Duodenal mucosa (tissue), 2 donors: ENCODE results near the gene PSME2.

Experiments
- H3K27ac ChIP-seq: one replicate; pipeline ENCODE4 v1.7.0; 2013; ENCODE audit warnings: low read depth, low read length
- H3K27me3 ChIP-seq, 2 donors: one replicate each; pipeline ENCODE4 v1.7.0; 2013; ENCODE audit warnings: low read length in 2 of 2, control low read depth in 1 of 2; ENCODE audit not compliant: insufficient read depth in 2 of 2, control insufficient read depth in 1 of 2
- H3K36me3 ChIP-seq, 2 donors: one replicate each; pipeline ENCODE4 v1.7.0; 2013; ENCODE audit warnings: low read length in 2 of 2, control low read depth in 1 of 2; ENCODE audit not compliant: insufficient read depth in 2 of 2, control insufficient read depth in 1 of 2
- H3K4me1 ChIP-seq, 2 donors: one replicate each; pipeline ENCODE4 v1.7.0; 2013; ENCODE audit warnings: low read length in 2 of 2, control low read depth in 1 of 2; ENCODE audit not compliant: insufficient read depth in 2 of 2, control insufficient read depth in 1 of 2
- H3K4me3 ChIP-seq, 2 donors: one replicate each; pipeline ENCODE4 v1.7.0; 2013; ENCODE audit warnings: low read length in 2 of 2, low read depth in 1 of 2
- H3K9ac ChIP-seq, 2 donors: one replicate each; pipeline ENCODE4 v1.7.0; 2013; ENCODE audit warnings: low read length in 2 of 2, low read depth in 1 of 2
- H3K9me3 ChIP-seq, 2 donors: one replicate each; pipeline ENCODE4 v1.7.0; 2013; ENCODE audit warnings: low read length in 2 of 2, control low read depth in 1 of 2; ENCODE audit not compliant: control insufficient read depth in 1 of 2

Gene PSME2

DNA sequence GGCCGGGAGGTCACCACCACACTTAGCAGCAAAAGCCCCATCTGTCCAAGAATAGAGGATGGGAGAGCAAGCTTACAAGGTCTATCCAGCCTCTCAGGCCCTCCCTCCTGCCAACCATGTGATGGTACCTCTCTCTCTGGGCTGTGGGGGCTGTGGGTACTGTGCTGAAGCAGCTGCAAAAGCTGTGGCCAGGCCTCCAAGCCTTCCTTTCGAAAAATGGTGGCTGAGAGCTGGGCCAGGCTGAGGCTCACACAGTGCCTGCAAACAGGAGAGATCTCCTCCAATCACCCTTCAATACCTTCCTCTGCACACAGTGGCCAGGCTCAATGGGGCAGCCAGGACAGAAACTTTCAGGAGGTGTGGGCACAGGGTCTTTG is 41.1 kb upstream of the PSME2 start:
- peaks cover 35 to 66% of the 10 kb centered on the region in 2 donors for H3K36me3 ChIP-seq
- H3K9ac ChIP-seq = peak overlapping the region; percentile 10 to 44

DNA sequence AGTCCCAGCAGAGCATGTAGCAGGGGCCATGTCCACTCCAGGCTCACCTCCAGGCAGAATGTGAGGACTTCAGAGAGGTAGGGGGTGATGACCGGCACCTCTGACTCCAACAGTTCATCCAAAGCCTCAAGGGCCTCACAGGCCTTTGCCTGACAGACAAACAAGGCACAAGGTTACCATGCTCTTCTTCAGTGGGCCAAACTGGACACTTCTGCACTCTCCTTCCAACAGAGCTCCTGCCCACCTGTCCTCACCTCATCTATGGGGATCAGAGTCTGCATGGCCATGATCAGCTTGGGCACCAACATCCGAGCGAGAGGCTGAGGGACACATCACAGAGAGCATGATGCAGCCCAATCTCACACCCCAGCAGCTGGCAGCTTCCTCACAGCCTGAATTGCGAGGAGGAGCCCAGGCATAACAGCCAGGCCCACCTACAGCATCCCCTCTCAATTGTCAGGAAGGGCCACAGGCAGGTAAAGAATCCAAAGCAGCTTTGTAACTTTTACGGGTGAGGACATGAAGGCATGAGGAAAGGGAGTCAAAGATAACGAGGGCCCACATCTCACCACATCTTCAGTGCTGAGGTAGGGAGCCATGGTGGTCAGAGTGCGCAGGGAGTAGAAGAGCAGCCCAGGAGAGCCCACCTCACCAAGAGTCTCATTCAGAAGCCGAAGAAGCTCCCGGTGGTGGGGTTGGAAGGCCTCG is 40.6 kb upstream of the PSME2 start:
- peaks cover 35 to 66% of the 10 kb centered on the region in 2 donors for H3K36me3 ChIP-seq
- no peaks in the 10 kb centered on the region for H3K27me3 ChIP-seq
- H3K9me3 ChIP-seq = no peaks in the 10 kb centered on the region
- H3K4me3 ChIP-seq = no peak overlapping the region
- H3K27ac ChIP-seq = no peak overlapping the region
- no peak overlapping the region for H3K9ac ChIP-seq
- peaks cover 14 to 17% of the 10 kb centered on the region in 2 donors for H3K4me1 ChIP-seq

More for the DNA sequence above, 41.1 kb upstream of the PSME2 start:
- Histone ChIP-seq H3K27ac (no peak overlapping the region), H3K4me1 (peaks cover 14 to 17% of the 10 kb centered on the region in 2 donors), H3K4me3 (peak overlapping the region; percentile 79 to 85), H3K27me3 (no peaks in the 10 kb centered on the region), H3K9me3 (no peaks in the 10 kb centered on the region)

DNA sequence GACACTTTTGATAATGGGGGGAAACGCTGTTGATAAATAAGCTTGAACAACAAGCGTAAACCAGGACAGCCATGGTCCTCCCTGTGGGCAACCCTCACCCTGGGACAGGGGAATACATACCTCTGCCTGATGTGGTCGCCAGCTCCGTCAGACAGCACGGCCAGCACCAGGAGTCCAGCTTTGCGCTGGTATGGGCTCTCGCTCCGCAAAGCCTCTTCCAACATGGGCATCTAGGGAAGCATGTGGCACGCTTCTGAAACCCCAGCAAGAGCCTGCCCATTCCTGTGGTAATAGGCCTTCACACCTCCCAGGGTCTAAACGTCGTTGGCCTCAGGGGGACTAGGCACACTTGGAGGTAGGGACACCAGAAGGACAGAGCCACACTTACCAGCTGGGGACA is 39.3 kb upstream of the PSME2 start:
- no peaks in the 10 kb centered on the region for H3K27me3 ChIP-seq
- peaks cover 41 to 70% of the 10 kb centered on the region in 2 donors for H3K36me3 ChIP-seq
- H3K4me1 ChIP-seq = peaks cover 14 to 17% of the 10 kb centered on the region in 2 donors

DNA sequence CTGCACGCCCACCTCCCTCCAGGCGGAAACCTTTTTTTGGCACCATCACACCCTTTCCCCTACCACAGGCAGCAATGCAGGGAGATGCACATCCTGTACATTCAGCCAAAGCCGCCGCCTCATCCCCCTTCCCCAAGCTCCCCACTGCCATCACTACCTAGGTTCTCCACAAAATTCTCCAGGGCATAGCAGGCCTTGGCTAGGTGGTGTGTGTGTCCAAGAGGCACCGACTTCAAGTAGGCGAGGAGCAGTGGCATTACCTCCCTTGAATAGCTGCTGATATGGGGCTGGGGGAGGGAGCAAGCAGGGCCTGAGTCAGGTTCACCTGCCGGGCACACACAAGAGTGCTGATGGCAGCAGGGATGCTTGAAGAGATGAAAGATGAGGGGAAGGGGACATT is 38.6 kb upstream of the PSME2 start:
- no peaks in the 10 kb centered on the region for H3K27me3 ChIP-seq
- H3K36me3 ChIP-seq = peaks cover 43 to 71% of the 10 kb centered on the region in 2 donors
- H3K27ac ChIP-seq = no peak overlapping the region
- H3K4me3 ChIP-seq = no peak overlapping the region
- H3K4me1 ChIP-seq = peaks cover 14 to 17% of the 10 kb centered on the region in 2 donors
- no peak overlapping the region for H3K9ac ChIP-seq
- no peaks in the 10 kb centered on the region for H3K9me3 ChIP-seq

More for the DNA sequence above, 39.3 kb upstream of the PSME2 start:
- Histone ChIP-seq H3K27ac (no peak overlapping the region), H3K9me3 (no peaks in the 10 kb centered on the region), H3K9ac (no peak overlapping the region), H3K4me3 (no peak overlapping the region)

DNA sequence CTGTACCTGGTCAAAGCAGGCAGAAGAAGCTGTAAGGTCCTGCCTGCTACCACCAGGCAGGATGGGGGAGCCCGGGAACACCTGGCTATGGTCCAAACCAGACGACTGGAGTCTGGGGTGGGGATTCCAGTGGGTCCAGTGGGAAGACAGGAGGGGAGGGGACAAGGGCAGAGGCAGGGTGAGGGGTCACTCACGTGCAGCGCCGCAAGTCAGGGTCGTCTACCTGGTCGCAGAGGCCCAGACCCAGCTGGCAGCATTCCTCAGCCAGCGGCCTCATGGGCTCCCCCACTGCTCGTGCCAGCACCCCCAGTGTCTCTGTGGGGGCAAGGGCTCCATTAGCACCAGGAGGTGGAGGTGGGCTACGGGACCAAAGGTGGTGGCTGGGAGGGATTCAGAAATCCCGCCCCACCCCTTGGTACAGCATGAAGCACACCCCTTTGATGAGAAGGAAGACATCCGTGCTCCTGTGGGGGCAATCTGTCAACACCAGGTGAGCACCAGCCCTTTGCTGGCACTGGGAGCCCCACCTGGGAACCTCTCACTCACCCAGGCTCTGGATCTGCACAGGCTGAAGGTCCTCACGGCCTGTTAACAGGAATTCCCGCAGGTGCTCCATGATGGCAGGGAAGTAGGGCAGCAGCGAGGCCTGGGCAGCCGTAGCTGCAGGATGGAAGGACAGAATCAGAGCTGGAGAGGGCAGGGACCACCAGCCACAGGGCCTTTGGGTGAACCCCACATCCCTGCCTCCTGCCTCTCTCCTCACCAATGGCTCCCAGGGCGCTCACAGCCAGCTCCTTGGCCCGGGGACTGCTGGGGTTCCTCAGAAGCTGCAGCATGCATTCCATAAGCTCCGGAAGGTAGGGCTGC is 37.9 kb upstream of the PSME2 start:
- no peaks in the 10 kb centered on the region for H3K27me3 ChIP-seq
- no peak overlapping the region for H3K27ac ChIP-seq
- no peak overlapping the region for H3K9ac ChIP-seq
- no peaks in the 10 kb centered on the region for H3K9me3 ChIP-seq
- H3K4me3 ChIP-seq = no peak overlapping the region
- peaks cover 43 to 73% of the 10 kb centered on the region in 2 donors for H3K36me3 ChIP-seq
- H3K4me1 ChIP-seq = peaks cover 14 to 15% of the 10 kb centered on the region in 2 donors

DNA sequence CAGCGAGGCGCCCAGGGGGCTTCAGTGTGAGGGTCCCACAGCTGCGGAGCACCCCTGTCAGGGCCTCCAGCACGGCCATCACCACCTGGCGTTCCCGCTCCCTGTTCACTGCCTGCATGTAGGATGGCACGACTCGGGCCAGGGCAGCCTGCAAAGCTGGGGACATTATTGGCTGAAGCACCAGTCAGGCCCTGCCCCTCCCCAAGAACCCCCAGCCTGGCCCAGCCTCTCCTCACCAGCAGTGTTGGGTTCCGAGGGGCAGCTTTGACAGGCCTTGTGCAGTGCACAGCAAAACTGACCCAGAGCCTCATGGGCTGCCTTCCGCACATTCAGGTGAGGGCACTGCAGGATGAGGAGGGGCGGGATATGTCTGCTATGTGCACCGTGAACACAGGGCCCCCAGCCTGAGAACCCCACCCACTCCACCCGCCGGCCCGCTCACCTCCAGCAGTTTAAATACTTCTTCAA is 36.6 kb upstream of the PSME2 start:
- Histone ChIP-seq H3K9ac (no peak overlapping the region), H3K4me1 (peaks cover 6 to 9% of the 10 kb centered on the region in 2 donors), H3K27me3 (no peaks in the 10 kb centered on the region), H3K4me3 (no peak overlapping the region), H3K36me3 (peaks cover 47 to 86% of the 10 kb centered on the region in 2 donors), H3K27ac (no peak overlapping the region), H3K9me3 (no peaks in the 10 kb centered on the region)

DNA sequence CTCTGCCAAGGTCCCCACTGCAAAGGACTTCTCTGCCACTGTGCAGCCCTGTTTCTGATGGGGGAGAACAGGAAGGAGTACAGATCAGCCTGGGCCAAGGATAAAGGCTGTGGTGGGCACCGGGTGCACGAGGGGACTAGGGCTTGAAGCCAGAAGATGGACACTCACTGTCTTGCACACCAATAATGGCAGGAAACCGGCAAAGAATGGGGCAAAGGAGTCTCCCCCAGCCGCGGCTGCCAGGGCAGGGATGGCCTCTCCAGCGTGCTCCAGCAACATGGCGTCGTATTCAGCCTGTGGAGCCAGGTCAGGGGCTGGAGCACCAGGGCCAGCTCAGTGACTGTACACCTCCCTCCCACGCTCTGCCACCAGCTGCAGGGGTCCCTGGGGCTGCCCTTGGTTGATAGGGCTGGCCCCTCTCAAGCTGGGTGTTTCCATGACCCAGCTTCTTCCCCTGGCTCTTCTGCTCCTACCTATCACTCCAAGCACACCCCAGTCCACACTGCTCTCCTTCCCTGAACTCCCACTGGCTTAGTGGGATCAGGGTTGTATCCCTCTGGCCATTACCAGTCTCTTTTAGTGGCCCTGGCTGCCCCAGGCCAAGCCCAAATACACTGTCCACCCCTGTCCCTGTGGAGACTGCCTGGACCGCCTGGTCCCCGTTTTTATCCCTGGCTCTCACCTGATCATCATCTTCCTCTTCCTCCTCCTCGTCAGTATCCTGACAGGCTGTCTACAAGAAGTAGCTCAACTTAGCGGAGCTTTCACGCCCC is 35.9 kb upstream of the PSME2 start:
- Histone ChIP-seq H3K4me3 (no peak overlapping the region), H3K27ac (no peak overlapping the region), H3K4me1 (peaks cover 0 to 1% of the 10 kb centered on the region in 2 donors), H3K36me3 (peaks cover 51 to 93% of the 10 kb centered on the region in 2 donors), H3K9ac (no peak overlapping the region), H3K27me3 (no peaks in the 10 kb centered on the region), H3K9me3 (no peaks in the 10 kb centered on the region)

DNA sequence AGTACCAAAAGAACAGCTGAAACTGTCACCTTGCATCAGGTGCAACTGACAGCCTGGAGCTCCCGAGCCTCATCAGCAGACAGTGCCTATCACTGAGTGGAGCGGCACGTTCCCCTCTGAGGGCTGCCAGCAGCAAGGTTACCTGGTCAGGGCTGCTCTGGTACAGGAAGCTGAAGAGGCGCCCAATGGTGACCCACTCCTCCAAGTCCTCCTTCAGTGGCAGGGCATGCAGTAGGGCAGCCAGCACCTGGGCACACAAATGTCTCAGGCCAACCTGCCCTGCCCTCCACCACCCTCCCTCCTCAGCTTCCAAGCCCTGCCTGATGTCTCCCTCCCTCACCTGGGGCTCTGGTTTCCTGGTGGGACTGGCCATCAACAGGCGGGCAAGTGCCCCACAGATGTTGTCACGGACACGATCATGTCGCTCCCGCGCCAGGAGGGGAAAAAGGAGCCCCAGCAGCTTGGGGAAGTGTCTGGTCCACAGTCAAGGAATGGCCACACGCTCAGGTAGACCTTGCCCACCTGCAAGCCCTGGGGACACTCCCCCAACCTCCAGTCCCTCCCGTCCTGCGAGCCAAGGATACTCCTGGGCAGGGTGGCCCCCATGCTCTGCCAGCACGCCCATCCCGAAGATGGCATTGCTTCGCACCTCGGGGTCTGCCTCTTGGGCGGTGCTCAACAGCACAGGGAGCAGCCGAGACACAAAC is 35.1 kb upstream of the PSME2 start:
- Histone ChIP-seq H3K36me3 (peaks cover 53 to 96% of the 10 kb centered on the region in 2 donors), H3K9ac (no peak overlapping the region), H3K27ac (no peak overlapping the region), H3K9me3 (no peaks in the 10 kb centered on the region), H3K4me3 (no peak overlapping the region), H3K4me1 (no peaks in the 10 kb centered on the region), H3K27me3 (no peaks in the 10 kb centered on the region)

DNA sequence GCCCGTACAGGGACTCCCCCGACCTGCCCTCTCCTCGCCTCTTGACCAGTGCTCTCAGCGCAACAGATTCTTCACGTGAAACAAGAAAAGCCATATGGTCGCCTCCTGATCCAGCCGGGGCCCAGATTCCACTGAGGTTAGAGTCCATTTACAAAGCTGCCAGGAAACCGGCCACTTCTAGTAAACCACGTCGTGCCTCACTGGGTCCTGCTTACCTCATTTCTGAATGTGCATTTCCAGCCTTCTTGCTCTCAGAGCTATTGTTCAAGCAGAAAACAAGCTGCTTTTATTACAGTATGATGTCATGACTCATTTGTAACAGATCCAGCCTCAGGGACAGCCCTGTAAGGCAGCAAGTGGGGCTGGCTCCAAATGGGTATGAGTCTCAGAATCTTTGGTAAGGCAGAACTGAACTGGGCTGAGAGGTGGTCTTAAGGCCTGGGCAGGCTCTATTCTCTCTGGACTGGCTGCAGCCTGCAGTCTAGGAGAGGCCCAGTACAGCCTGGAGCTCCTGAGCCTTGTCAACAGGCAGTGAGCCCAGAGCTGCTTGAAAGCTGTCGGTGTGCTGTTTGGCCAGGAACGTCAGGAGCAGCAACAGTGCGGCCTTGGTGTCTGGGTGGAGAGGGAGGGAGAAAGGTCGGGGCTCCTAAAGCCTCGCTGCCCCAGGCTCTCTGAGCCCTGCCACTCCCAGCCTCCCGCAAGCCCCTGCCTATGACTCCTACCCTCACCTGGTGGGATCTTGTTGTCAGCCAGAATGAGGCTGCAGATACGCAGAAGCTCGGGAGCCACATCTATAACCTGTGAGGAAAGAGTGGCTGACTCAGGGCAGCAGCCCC is 33.8 kb upstream of the PSME2 start:
- H3K4me1 ChIP-seq = no peaks in the 10 kb centered on the region
- peak overlapping the region in 1 of 2 donors; percentile 17 for H3K9ac ChIP-seq
- peaks cover 49 to 90% of the 10 kb centered on the region in 2 donors for H3K36me3 ChIP-seq
- no peaks in the 10 kb centered on the region for H3K27me3 ChIP-seq
- H3K9me3 ChIP-seq = no peaks in the 10 kb centered on the region
- no peak overlapping the region for H3K4me3 ChIP-seq
- peak overlapping the region; percentile 36 for H3K27ac ChIP-seq
